ENCODE measurements around the gene HS3ST4. TPM values are rescaled to one million over a fixed set of nuclear protein-coding genes. Genes with fewer than 3 reads are reported as not detected.

The HS3ST4 gene
- total and polyA plus RNA-seq, 2 donors (not counting 1 experiment from before 2014, with no cell fraction given) = not detected

DNA sequence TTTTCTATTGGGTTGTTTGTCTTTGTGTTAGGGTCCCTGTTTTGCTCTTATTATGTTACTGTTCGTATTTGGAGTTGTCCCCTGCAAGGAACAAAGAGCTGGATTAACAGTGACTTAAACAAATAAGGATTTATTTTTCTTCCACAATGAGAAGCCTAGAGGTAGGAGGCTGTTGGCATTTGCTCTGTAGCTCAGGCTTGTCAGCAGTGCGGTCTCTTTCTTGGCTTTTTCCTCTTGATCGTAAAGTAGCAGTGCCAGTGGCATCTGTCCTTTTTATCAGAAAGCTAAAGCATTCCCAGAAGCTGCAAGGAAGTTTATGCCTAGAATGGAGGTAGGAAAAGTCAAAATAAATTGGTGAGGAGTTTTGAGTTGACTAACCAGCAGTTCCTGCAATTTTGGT lies 154.1 kb downstream of the HS3ST4 start:
- no peaks in the 10 kb centered on the region for H3K4me1 ChIP-seq (ENCODE audit: control insufficient read depth, extremely low read depth, insufficient read depth, low read length)
- H4K20me1 ChIP-seq (ENCODE audit: control insufficient read depth, extremely low read depth, insufficient read depth, low read length) = no peaks in the 10 kb centered on the region
- no peak overlapping the region for H3K4me3 ChIP-seq (replicated peaks in 1 of 4; ENCODE audit: control extremely low read depth in 1 of 4, insufficient read depth in 1 of 4, low read depth in 3 of 4, low read length in 4 of 4)
- H2AFZ ChIP-seq (ENCODE audit: low read length) = no peak overlapping the region
- no peak overlapping the region for H3K9ac ChIP-seq (ENCODE audit: insufficient read depth, low read length)
- H3K36me3 ChIP-seq (ENCODE audit: control insufficient read depth, insufficient read depth, low read length) = no peaks in the 10 kb centered on the region
- H3K79me2 ChIP-seq (ENCODE audit: control insufficient read depth, insufficient read depth, low read length) = no peaks in the 10 kb centered on the region
- TF ChIP-seq CTCF (conservative IDR thresholded peaks at IDR 0.05 in 1 of 2, IDR thresholded peaks at IDR 0.05 in 1 of 2; ENCODE audit: low read depth in 1 of 2, low read length in 2 of 2) (no peak), EZH2 (IDR thresholded peaks at IDR 0.05; ENCODE audit: low read length, missing control alignments) (no peak)
- H3K4me2 ChIP-seq (ENCODE audit: extremely low read depth, insufficient read depth, low read length) = no peak overlapping the region
- no peaks in the 10 kb centered on the region for H3K27me3 ChIP-seq (ENCODE audit: control insufficient read depth, insufficient read depth, low read length)
- no peaks in the 10 kb centered on the region for H3K9me3 ChIP-seq (ENCODE audit: control insufficient read depth, insufficient read depth, low read depth, low read length)
- H3K27ac ChIP-seq (ENCODE audit: insufficient read depth, low read length) = no peak overlapping the region
- no peak for DNase-seq (ENCODE audit: low read depth in 2 of 2)

DNA sequence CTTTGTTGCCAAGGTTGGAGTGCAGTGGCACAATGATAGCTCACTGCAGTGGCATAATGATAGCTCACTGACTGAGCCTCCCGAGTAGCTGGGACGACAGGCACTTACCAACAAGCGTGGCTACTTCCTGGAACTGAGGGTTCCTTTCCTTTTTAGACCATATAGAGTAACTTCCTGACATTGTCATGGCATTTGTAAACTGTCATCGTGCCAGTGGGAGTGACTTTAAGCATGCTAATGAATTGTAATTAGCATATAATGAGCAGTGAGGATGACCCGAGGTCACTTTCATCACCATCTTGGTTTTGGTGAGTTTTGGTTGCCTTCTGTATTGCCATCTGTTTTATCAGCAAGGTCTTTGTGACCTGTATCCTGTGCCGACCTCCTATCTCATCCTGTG lies 162.4 kb downstream of the HS3ST4 start:
- Histone ChIP-seq H3K4me2 (ENCODE audit: extremely low read depth, insufficient read depth, low read length) (no peak overlapping the region), H3K4me1 (ENCODE audit: control insufficient read depth, extremely low read depth, insufficient read depth, low read length) (no peaks in the 10 kb centered on the region), H3K4me3 (replicated peaks in 1 of 4; ENCODE audit: control extremely low read depth in 1 of 4, insufficient read depth in 1 of 4, low read depth in 3 of 4, low read length in 4 of 4) (no peak overlapping the region), H3K9ac (ENCODE audit: insufficient read depth, low read length) (no peak overlapping the region), H3K27me3 (ENCODE audit: control insufficient read depth, insufficient read depth, low read length) (no peaks in the 10 kb centered on the region), H3K27ac (ENCODE audit: insufficient read depth, low read length) (no peak overlapping the region), H3K36me3 (ENCODE audit: control insufficient read depth, insufficient read depth, low read length) (no peaks in the 10 kb centered on the region), H2AFZ (ENCODE audit: low read length) (no peak overlapping the region), H4K20me1 (ENCODE audit: control insufficient read depth, extremely low read depth, insufficient read depth, low read length) (no peaks in the 10 kb centered on the region), H3K79me2 (ENCODE audit: control insufficient read depth, insufficient read depth, low read length) (no peaks in the 10 kb centered on the region), H3K9me3 (ENCODE audit: control insufficient read depth, insufficient read depth, low read depth, low read length) (no peaks in the 10 kb centered on the region)
- TF ChIP-seq EZH2 (IDR thresholded peaks at IDR 0.05; ENCODE audit: low read length, missing control alignments) (no peak), CTCF (conservative IDR thresholded peaks at IDR 0.05 in 1 of 2, IDR thresholded peaks at IDR 0.05 in 1 of 2; ENCODE audit: low read depth in 1 of 2, low read length in 2 of 2) (no peak)
- no peak for DNase-seq (ENCODE audit: low read depth in 2 of 2)

DNA sequence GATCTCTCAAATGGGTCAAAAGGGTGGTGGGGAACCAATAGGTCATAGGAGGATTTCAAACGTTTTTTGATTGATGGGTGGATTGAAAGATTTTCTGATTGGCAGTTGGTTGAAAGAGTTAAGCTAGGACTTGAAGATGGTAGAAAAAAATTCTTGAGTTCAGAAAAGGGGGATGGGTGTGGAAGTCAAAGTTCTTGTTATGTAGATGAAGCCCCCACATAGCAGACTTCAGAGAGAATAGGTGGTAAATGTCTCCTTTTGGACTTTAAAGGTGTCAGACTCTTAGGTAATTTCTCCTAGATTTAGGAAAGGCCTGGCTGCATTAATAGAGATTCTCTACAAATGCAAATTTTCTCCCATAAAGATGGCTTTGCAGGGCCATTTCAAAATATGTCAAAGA lies 163.3 kb downstream of the HS3ST4 start:
- no peak overlapping the region for H3K4me3 ChIP-seq (replicated peaks in 1 of 4; ENCODE audit: control extremely low read depth in 1 of 4, insufficient read depth in 1 of 4, low read depth in 3 of 4, low read length in 4 of 4)
- no peaks in the 10 kb centered on the region for H4K20me1 ChIP-seq (ENCODE audit: control insufficient read depth, extremely low read depth, insufficient read depth, low read length)
- H3K79me2 ChIP-seq (ENCODE audit: control insufficient read depth, insufficient read depth, low read length) = no peaks in the 10 kb centered on the region
- no peak overlapping the region for H3K4me2 ChIP-seq (ENCODE audit: extremely low read depth, insufficient read depth, low read length)
- no peak for DNase-seq (ENCODE audit: low read depth in 2 of 2)
- H3K9ac ChIP-seq (ENCODE audit: insufficient read depth, low read length) = no peak overlapping the region
- H2AFZ ChIP-seq (ENCODE audit: low read length) = no peak overlapping the region
- no peaks in the 10 kb centered on the region for H3K9me3 ChIP-seq (ENCODE audit: control insufficient read depth, insufficient read depth, low read depth, low read length)
- no peaks in the 10 kb centered on the region for H3K36me3 ChIP-seq (ENCODE audit: control insufficient read depth, insufficient read depth, low read length)
- no peaks in the 10 kb centered on the region for H3K4me1 ChIP-seq (ENCODE audit: control insufficient read depth, extremely low read depth, insufficient read depth, low read length)
- no peak overlapping the region for H3K27ac ChIP-seq (ENCODE audit: insufficient read depth, low read length)
- TF ChIP-seq EZH2 (IDR thresholded peaks at IDR 0.05; ENCODE audit: low read length, missing control alignments) = no peak
- no peak for TF ChIP-seq CTCF (conservative IDR thresholded peaks at IDR 0.05 in 1 of 2, IDR thresholded peaks at IDR 0.05 in 1 of 2; ENCODE audit: low read depth in 1 of 2, low read length in 2 of 2)
- H3K27me3 ChIP-seq (ENCODE audit: control insufficient read depth, insufficient read depth, low read length) = no peaks in the 10 kb centered on the region
